Heart left ventricle (tissue), 16 donors: Measurements from ENCODE around the gene SHE. TPM values are rescaled to one million over a fixed set of nuclear protein-coding genes. Genes with fewer than 3 reads are reported as not detected.

Experiments
- ATAC-seq, 4 donors: fragments of 200-7000 bp; cut with Tn5 transposase; one replicate each; pipeline ENCODE4 v1.9.1; 2020 to 2022; ENCODE audit warnings: moderate library complexity in 4 of 4, mild to moderate bottlenecking in 3 of 4, moderate number of reproducible peaks in 1 of 4
- DNase-seq, 5 donors: peaks; one replicate each; pipeline ENCODE4 v3.0.0-alpha.2; 2020
- H3K27ac ChIP-seq, 12 donors: fragments of 200-600 bp; sonication (generic) in 4 of 12; one replicate each; pipeline versions ENCODE4 v1.5.0 to v1.8.0; 2016 to 2022; ENCODE audit warnings: mild to moderate bottlenecking in 2 of 12
- H3K27me3 ChIP-seq, 9 donors: fragments of 200-600 bp; sonication (generic) in 2 of 9; one replicate each; pipeline versions ENCODE4 v1.5.1 to v1.8.0; 2016 to 2022; ENCODE audit warnings: mild to moderate bottlenecking in 3 of 9
- H3K36me3 ChIP-seq, 9 donors: fragments of 200-600 bp; sonication (generic) in 2 of 9; one replicate each; pipeline versions ENCODE4 v1.5.0 to v1.8.0; 2018 to 2022; ENCODE audit warnings: mild to moderate bottlenecking in 2 of 9
- H3K4me1 ChIP-seq, 12 donors: fragments of 200-600 bp; sonication (generic) in 4 of 12; one replicate each; pipeline versions ENCODE4 v1.5.0 to v1.8.0; 2016 to 2022; ENCODE audit warnings: mild to moderate bottlenecking in 3 of 12
- H3K4me3 ChIP-seq, 12 donors: fragments of 200-600 bp; sonication (generic) in 4 of 12; one replicate each; pipeline versions ENCODE4 v1.5.0 to v1.8.0; 2017 to 2022; ENCODE audit warnings: mild to moderate bottlenecking in 9 of 12, moderate library complexity in 4 of 12
- H3K9me3 ChIP-seq, 12 donors: fragments of 200-600 bp; sonication (generic) in 4 of 12; one replicate each; pipeline versions ENCODE4 v1.5.0 to v1.8.0; 2016 to 2022; ENCODE audit warnings: mild to moderate bottlenecking in 1 of 12
- POLR2A ChIP-seq, 2 donors: fragments of 450-650 bp; IDR thresholded peaks; one replicate each; pipeline ENCODE4 v1.6.1; 2017; ENCODE audit warnings: antibody characterized with exemption in 2 of 2, mild to moderate bottlenecking in 2 of 2, moderate library complexity in 2 of 2
- WGBS, 4 donors: extraction: QIAGEN DNeasy Blood & Tissue Kit in 2 of 4; methylation state at CpG; one replicate each; pipeline versions ENCODE4 v1.1.5 to v1.1.7; 2013 to 2018; 5-methylcytosine and 5-hydroxymethylcytosine counted together
- intact Hi-C, 10 donors: fragments of 100-400 bp; cut with DNase I; formaldehyde crosslinking; loops; one replicate each; pipeline versions ENCODE4 v1.11.1 to v1.14.2; 2022
- polyA plus RNA-seq, 2 donors: library from polyadenylated mRNA; stranded (reverse); fragments of 200-250 nt; gene quantifications; one replicate each; pipeline ENCODE4 v1.2.3, GENCODE V29; 2013
- total RNA-seq, 9 donors: library from RNA; depleted of rRNA in 2 of 9; stranded (reverse); fragments of >200 nt in 2 of 9; fragmentation: NEBNext Ultra II Directional in 3 of 9; extraction: Animal tissue kit (Norgen Biotek cat#: 25700) in 3 of 9; gene quantifications; one replicate each; pipeline versions ENCODE4 v1.1.0 to v1.2.4, GENCODE V29; 2016 to 2023
- TF ChIP-seq, protein P1 (sequence below), 12 donors: fragments of 200-600 bp; sonication (generic) in 4 of 12; IDR thresholded peaks; one replicate each; pipeline versions ENCODE4 v1.5.0 to v1.8.0; 2018 to 2022; ENCODE audit warnings: antibody characterized with exemption in 12 of 12, mild to moderate bottlenecking in 5 of 12
- donor health status: ischemic (EF 13 %, LVEDD 7.1; RV severe dilation, severe dysfunction).
- donor health status: healthy with polysubstance abuse.
- donor health status: DM: no; HTN: yes; CAD: no.
- donor health status: DM: no; HTN: no; CAD: no.
- donor health status: ischemic (EF 25% LVEDD 6.9; RV normal size, moderate dysfunction).
- donor health status: ischemic (EF 25% LVEDD 5.7; RV mildly dilated, moderate dysfunction).
- donor health status: healthy.
- donor health status: DM: yes; HTN: yes; CAD: no.
- donor health status: ischemic (EF 35%, LVEDD 5.7; RV mildly dilated, moderate dysfunction).
- donor health status: nonischemic (EF 11% LVEDD 7.7; RV severe dilation, severe dysfunction).
- donor health status: DM: yes; HTN: yes; CAD: no.
- donor health status: PGD.
- donor health status: ischemic (EF 29% LVEDD 5.4; RV normal size, mild dysfunction).
- donor health status: nonischemic (EF 23%, LVEDD 6.1; RV moderate dilation, normal function).

The SHE gene
- total and polyA plus RNA-seq, 11 donors = 10.1 to 19.4 (median 11.9) TPM

DNA sequence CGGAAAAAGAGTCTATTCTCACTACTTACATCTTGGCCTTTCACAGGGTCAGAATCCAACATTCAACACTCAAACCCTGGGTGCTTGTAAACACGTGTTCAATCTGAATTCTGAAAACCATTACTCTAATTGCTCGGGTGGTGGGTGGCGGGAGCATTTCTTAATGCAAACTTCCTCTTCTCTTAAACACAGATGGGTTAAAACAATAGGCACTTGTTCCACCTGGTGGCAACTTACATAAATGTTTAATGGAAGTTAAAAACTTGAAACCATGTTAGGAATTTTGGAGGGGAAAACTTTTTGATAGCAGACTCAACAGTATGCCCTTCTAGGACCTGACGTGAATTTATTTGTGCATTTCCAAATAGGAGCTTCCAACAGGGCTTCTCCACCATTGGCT is 23.6 kb downstream of the SHE start:
- TF ChIP-seq, protein P1, sequence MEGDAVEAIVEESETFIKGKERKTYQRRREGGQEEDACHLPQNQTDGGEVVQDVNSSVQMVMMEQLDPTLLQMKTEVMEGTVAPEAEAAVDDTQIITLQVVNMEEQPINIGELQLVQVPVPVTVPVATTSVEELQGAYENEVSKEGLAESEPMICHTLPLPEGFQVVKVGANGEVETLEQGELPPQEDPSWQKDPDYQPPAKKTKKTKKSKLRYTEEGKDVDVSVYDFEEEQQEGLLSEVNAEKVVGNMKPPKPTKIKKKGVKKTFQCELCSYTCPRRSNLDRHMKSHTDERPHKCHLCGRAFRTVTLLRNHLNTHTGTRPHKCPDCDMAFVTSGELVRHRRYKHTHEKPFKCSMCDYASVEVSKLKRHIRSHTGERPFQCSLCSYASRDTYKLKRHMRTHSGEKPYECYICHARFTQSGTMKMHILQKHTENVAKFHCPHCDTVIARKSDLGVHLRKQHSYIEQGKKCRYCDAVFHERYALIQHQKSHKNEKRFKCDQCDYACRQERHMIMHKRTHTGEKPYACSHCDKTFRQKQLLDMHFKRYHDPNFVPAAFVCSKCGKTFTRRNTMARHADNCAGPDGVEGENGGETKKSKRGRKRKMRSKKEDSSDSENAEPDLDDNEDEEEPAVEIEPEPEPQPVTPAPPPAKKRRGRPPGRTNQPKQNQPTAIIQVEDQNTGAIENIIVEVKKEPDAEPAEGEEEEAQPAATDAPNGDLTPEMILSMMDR (IDR thresholded peaks at IDR 0.05) = no peak
- no peak for TF ChIP-seq POLR2A (IDR thresholded peaks at IDR 0.05)
- Histone ChIP-seq H3K27me3 (no peaks in the 10 kb centered on the region), H3K27ac (no peak overlapping the region), H3K36me3 (peaks cover 0 to 28% (median 3%) of the 10 kb centered on the region in 9 donors), H3K9me3 (no peaks in the 10 kb centered on the region), H3K4me1 (peaks cover 0 to 42% (median 8%) of the 10 kb centered on the region in 12 donors), H3K4me3 (no peak overlapping the region)
- DNase-seq = no peak
- no peak for ATAC-seq
- 59 to 66% (median 63%) methylated on average over 5 of the region's 5 CpGs for WGBS, 4 donors
- intact Hi-C loops = loop anchor here in 6 of 10 donors (1.0 to 10.0 kb wide), 6 partner anchors 66 to 399 kb away; partner anchors contain the start of gene KCNN3 (in 2 of the 6)

DNA sequence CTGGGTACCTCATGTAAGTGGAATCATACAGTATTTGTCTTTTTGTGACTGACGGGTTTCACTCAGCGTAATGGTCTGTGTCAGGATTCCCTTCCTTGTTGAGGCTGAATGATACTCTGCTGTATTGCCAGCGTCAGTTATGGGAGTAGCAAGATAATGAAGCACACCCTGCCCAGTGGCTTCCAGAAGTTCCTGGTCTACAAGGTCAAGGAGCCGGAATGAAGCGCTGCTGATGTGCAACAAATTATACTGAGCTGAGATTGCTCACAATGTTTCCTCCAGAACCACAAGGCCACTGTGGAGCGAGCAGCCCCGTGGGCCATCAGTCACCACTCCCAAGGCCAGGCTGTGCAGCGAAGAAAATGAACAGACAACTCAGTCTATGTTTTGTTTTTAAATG is 24.2 kb downstream of the SHE start:
- Histone ChIP-seq H3K9me3 (no peaks in the 10 kb centered on the region), H3K4me3 (no peak overlapping the region), H3K4me1 (peaks cover 0 to 42% (median 8%) of the 10 kb centered on the region in 12 donors), H3K27ac (no peak overlapping the region), H3K36me3 (peaks cover 0 to 22% (median 0%) of the 10 kb centered on the region in 9 donors), H3K27me3 (no peaks in the 10 kb centered on the region)
- intact Hi-C loops = loop anchor here in 5 of 10 donors (2.0 to 10.0 kb wide), 5 partner anchors 67 to 399 kb away; partner anchors contain the start of gene KCNN3 (in 2 of the 5)
- WGBS, 4 donors = 88 to 92% (median 91%) methylated on average over 8 of the region's 8 CpGs
- ATAC-seq (no peak), DNase-seq (no peak)
- no peak for TF ChIP-seq POLR2A (IDR thresholded peaks at IDR 0.05)
- TF ChIP-seq, protein P1 (IDR thresholded peaks at IDR 0.05) = no peak

DNA sequence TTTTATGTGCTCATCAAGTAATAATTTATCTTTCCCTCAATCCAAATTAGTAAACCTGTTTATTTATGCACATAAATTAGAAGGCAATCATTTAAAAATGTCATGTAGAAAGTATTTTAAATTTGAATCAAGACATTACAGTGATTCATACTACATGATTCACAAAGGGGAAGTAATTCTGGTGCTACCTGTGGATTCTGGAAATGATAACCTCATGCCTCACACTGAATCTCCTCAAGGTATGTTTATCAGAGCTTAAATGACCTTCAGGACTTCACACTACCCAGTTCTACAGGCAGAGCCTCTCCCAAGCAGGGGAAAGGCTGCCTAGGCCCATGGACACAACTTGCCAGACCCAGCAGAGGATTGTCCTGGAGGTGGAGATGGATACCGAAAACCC is 25.4 kb downstream of the SHE start:
- 82 to 100% (median 95%) methylated on average over 1 of the region's 1 CpG for WGBS, 4 donors
- no peaks in the 10 kb centered on the region for H3K9me3 ChIP-seq
- no peak for ATAC-seq
- no peak overlapping the region for H3K4me3 ChIP-seq
- no peak for TF ChIP-seq POLR2A (IDR thresholded peaks at IDR 0.05)
- TF ChIP-seq, protein P1 (IDR thresholded peaks at IDR 0.05) = no peak
- H3K4me1 ChIP-seq = peaks cover 0 to 42% (median 8%) of the 10 kb centered on the region in 12 donors
- intact Hi-C loops = loop anchor here in 4 of 10 donors (5.0 to 10.0 kb wide), 3 partner anchors 191 to 401 kb away; partner anchors contain the start of gene KCNN3 (in 2 of the 4)
- H3K36me3 ChIP-seq = peaks cover 0 to 9% (median 0%) of the 10 kb centered on the region in 9 donors
- DNase-seq = no peak
- H3K27me3 ChIP-seq = no peaks in the 10 kb centered on the region
- H3K27ac ChIP-seq = no peak overlapping the region

DNA sequence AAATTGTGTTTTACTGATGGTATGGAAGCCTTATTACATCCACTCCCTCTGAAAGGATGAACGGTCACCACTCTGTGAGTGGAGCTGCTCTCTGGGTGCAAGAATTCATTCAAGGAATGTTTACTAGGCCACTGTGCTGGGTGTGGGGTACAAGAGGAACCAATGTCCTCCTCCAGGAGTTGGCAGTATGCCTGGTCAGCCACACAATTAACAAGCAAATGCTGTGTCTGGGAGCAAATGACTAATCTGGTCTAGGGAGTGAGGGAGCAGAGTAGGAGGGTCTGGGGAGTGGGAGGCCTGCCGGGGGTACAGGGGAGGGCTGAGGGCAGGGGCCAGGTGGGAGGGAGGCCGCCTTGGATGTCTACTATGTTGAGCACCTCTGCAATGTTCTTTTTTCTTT is 27.4 kb downstream of the SHE start:
- peaks cover 0 to 7% (median 0%) of the 10 kb centered on the region in 9 donors for H3K36me3 ChIP-seq
- ATAC-seq = peak; percentile 28 to 65 (median 44)
- TF ChIP-seq, protein P1 (IDR thresholded peaks at IDR 0.05) = no peak
- no peak for TF ChIP-seq POLR2A (IDR thresholded peaks at IDR 0.05)
- peaks cover 0 to 28% (median 0%) of the 10 kb centered on the region in 12 donors for H3K4me1 ChIP-seq
- DNase-seq = peak in 4 of 5 donors; percentile 37 to 49 (median 42)
- H3K27me3 ChIP-seq = no peaks in the 10 kb centered on the region
- WGBS, 4 donors = 55 to 69% (median 63%) methylated on average over 3 of the region's 3 CpGs
- H3K27ac ChIP-seq = peak overlapping the region in 1 of 12 donors; percentile 11
- H3K9me3 ChIP-seq = no peaks in the 10 kb centered on the region
- no peak overlapping the region for H3K4me3 ChIP-seq
- intact Hi-C loops = loop anchor here in 4 of 10 donors (5.0 to 10.0 kb wide), 3 partner anchors 192 to 402 kb away; partner anchors contain the start of gene KCNN3 (in 2 of the 4)
